Measurements from ENCODE around the gene CTSE. TPM values are rescaled to one million over a fixed set of nuclear protein-coding genes. Genes with fewer than 3 reads are reported as not detected.
"Not testable (repeated sequence)": the region's sequence is repeated elsewhere in the genome, so short reads cannot be mapped to it uniquely, and the experiment has no call there.

Gene CTSE
- total and polyA plus RNA-seq, 8 donors: 6.7 to 966 (median 138) TPM

DNA sequence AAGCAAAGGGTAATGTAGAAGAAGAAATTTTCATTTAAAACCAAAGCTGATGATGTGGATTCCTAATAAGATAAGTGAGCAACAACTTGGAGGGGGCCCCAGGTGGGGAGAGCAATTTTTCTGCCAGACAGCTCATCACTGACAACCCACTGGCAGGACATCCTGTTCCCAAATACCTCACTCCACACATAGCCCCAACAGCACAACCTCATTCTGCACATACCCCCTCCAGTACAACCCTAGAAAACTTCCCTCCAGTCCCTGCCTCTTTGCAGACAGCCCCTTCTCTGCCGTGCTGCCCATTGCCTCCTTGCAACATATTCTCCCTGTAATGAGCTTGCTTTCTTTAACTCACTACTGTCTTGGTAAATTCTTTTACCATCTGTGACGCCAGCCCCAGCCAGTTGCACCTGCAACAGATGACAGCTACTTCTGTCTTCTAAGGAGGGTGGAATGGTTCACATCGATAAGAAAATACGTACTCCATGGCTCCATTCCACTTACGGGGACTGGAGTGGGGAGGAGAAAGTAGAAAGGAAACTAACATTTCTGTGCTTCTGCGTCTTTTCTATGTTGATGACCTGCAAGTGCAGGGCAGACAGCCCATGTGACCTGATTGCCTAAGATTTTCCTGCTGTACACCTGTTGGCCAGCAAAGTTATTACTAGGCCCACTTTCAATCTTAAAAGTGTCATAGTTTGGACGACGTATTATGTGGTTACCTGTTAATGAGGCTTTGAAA, 44.0 kb upstream of the CTSE start:
- no peak overlapping the region for H3K27ac ChIP-seq
- peak in 1 of 2 donors; percentile 35 for DNase-seq
- H3K27me3 ChIP-seq: no peaks in the 10 kb centered on the region
- no peaks in the 10 kb centered on the region for H3K36me3 ChIP-seq
- H3K4me3 ChIP-seq: no peak overlapping the region
- WGBS, 5 donors: 54 to 64% (median 60%) methylated on average over 8 of the region's 8 CpGs
- intact Hi-C loops (cut with DNase I; ENCODE audit: low total_unique reads): no loop called here
- H3K4me1 ChIP-seq: peaks cover 0 to 19% (median 5%) of the 10 kb centered on the region in 4 donors
- H3K9me3 ChIP-seq: no peaks in the 10 kb centered on the region
- TF ChIP-seq EP300 (IDR thresholded peaks at IDR 0.05) (no peak), POLR2A (IDR thresholded peaks at IDR 0.05) (no peak), POLR2AphosphoS5 (IDR thresholded peaks at IDR 0.05) (no peak)
- TF ChIP-seq, protein P1, sequence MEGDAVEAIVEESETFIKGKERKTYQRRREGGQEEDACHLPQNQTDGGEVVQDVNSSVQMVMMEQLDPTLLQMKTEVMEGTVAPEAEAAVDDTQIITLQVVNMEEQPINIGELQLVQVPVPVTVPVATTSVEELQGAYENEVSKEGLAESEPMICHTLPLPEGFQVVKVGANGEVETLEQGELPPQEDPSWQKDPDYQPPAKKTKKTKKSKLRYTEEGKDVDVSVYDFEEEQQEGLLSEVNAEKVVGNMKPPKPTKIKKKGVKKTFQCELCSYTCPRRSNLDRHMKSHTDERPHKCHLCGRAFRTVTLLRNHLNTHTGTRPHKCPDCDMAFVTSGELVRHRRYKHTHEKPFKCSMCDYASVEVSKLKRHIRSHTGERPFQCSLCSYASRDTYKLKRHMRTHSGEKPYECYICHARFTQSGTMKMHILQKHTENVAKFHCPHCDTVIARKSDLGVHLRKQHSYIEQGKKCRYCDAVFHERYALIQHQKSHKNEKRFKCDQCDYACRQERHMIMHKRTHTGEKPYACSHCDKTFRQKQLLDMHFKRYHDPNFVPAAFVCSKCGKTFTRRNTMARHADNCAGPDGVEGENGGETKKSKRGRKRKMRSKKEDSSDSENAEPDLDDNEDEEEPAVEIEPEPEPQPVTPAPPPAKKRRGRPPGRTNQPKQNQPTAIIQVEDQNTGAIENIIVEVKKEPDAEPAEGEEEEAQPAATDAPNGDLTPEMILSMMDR (IDR thresholded peaks at IDR 0.05): no peak

DNA sequence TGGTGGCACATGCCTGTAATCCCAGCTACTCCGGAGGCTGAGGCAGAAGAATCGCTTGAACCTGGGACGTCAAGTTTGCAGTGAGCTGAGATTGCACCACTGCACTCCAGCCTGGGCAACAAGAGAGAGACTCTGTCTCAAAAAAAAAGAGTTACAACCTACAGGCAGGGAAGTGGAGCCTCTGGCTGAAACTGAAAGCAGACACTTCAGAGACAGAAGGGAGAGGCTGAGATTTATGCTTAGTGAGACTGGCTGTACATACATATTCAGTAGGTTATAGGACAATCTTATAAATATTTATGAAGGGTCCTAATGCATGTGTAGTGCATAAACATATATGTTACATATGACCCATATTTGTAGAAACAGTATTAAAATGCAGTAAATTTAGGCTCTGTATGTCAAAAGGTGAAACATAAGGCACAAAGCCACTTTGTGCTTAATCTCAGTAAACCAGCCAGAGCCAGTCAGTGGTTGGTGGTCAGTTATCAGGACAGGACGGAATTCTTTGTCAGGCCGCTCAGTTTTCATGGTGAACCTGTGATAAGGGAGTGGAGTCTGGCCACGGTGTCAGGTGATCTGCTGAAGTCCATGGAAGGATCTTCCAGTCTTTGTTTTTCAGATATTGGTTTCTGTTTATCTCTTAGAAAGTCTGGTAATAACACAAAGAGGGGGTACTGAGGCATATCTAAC, 42.9 kb upstream of the CTSE start:
- no peak overlapping the region for H3K27ac ChIP-seq
- peaks cover 0 to 19% (median 5%) of the 10 kb centered on the region in 4 donors for H3K4me1 ChIP-seq
- DNase-seq: peak in 1 of 2 donors; percentile 50
- intact Hi-C loops (cut with DNase I; ENCODE audit: low total_unique reads): no loop called here
- H3K4me3 ChIP-seq: no peak overlapping the region
- TF ChIP-seq POLR2AphosphoS5 (IDR thresholded peaks at IDR 0.05) (no peak), POLR2A (IDR thresholded peaks at IDR 0.05) (no peak), EP300 (IDR thresholded peaks at IDR 0.05) (no peak)
- TF ChIP-seq, protein P1 (IDR thresholded peaks at IDR 0.05): no peak
- no peaks in the 10 kb centered on the region for H3K9me3 ChIP-seq
- no peaks in the 10 kb centered on the region for H3K36me3 ChIP-seq
- H3K27me3 ChIP-seq: no peaks in the 10 kb centered on the region
- WGBS, 5 donors: 39 to 59% (median 43%) methylated on average over 5 to 6 of the region's 6 CpGs

DNA sequence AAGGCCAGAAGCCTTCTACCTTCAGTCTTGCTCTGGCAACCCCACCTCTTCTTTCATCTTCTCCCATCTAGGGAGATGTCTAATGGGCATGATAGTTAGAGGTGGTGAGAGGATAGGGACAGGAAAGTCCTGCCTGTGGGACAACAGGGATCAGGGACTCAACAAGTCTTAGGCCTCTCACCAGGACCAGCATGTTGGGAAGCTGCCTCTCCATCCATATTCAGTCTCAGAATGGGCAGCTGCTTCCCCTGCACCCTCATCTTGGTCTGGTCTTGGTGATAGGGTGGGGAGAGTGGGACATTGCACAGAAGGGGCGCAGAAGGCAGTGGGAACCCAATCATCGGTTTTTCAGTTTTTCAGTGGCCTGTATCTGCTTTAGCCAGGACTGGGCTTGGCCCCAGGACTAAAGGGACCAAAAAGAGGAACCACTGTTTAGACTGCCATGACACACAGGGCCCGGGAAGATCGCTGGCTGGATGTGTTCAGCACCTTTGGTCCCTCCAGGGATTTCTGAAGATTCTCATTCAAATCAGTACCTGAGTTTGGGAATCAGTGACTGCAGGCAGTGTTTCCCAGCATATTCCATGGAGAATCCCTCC, 42.0 kb upstream of the CTSE start:
- H3K4me3 ChIP-seq: no peak overlapping the region
- no peaks in the 10 kb centered on the region for H3K9me3 ChIP-seq
- H3K4me1 ChIP-seq: peaks cover 0 to 19% (median 5%) of the 10 kb centered on the region in 4 donors
- DNase-seq: no peak
- no peaks in the 10 kb centered on the region for H3K27me3 ChIP-seq
- 91 to 98% (median 96%) methylated on average over 4 of the region's 4 CpGs for WGBS, 5 donors
- no peak overlapping the region for H3K27ac ChIP-seq
- TF ChIP-seq POLR2AphosphoS5 (IDR thresholded peaks at IDR 0.05) (no peak), POLR2A (IDR thresholded peaks at IDR 0.05) (no peak), EP300 (IDR thresholded peaks at IDR 0.05) (no peak)
- TF ChIP-seq, protein P1 (IDR thresholded peaks at IDR 0.05): no peak
- no peaks in the 10 kb centered on the region for H3K36me3 ChIP-seq
- intact Hi-C loops (cut with DNase I; ENCODE audit: low total_unique reads): no loop called here

DNA sequence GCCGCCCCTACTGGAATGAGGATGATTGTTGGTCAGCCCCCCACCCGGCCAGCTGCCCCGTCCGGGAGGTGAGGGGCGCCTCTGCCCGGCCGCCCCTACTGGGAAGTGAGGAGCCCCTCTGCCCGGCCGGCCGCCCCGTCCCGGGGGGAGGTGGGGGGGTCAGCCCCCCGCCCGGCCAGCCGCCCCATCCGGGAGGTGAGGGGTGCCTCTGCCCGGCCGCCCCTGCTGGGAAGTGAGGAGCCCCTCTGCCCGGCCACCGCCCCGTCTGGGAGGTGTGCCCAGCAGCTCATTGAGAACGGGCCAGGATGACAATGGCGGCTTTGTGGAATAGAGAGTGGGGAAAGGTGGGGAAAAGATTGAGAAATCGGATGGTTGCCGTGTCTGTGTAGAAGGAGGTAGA, 40.8 kb upstream of the CTSE start:
- not testable (repeated sequence) for H3K27ac ChIP-seq, H3K9me3 ChIP-seq
- WGBS, 5 donors: 90 to 95% (median 92%) methylated on average over 4 to 22 of the region's 25 CpGs

DNA sequence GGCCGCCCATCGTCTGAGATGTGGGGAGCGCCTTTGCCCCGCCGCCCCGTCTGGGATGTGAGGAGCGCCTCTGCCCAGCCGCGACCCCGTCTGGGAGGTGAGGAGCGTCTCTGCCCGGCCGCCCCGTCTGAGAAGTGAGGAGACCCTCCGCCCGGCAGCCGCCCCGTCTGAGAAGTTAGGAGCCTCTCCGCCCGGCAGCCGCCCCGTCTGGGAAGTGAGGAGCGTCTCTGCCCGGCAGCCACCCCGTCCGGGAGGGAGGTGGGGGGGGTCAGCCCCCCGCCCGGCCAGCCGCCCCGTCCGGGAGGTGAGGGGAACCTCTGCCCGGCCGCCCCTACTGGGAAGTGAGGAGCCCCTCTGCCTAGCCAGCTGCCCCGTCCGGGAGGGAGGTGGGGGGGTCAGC, 40.3 kb upstream of the CTSE start:
- H3K27me3 ChIP-seq; H3K27ac ChIP-seq; DNase-seq; H3K4me3 ChIP-seq; intact Hi-C loops (cut with DNase I; ENCODE audit: low total_unique reads); H3K9me3 ChIP-seq; H3K36me3 ChIP-seq: not testable (repeated sequence)
- peaks cover 0 to 19% (median 5%) of the 10 kb centered on the region in 4 donors for H3K4me1 ChIP-seq
- WGBS, 5 donors: 94 to 96% (median 94%) methylated on average over 6 to 27 of the region's 35 CpGs; no CpG with 5 or more reads in 2 of the 5 donors

More for the DNA sequence above, 40.8 kb upstream of the CTSE start:
- peaks cover 0 to 19% (median 5%) of the 10 kb centered on the region in 4 donors for H3K4me1 ChIP-seq
- DNase-seq; H3K4me3 ChIP-seq; H3K27me3 ChIP-seq; H3K36me3 ChIP-seq; intact Hi-C loops (cut with DNase I; ENCODE audit: low total_unique reads): not testable (repeated sequence)

Data from stomach (tissue), 9 donors.